Large intestine (tissue), 3 donors: ENCODE measurements around the gene ARRB1. TPM values are rescaled to one million over a fixed set of nuclear protein-coding genes. Genes with fewer than 3 reads are reported as not detected.
"Not testable (repeated sequence)": the region's sequence is repeated elsewhere in the genome, so short reads cannot be mapped to it uniquely, and the experiment has no call there.

ENCODE experiments used
- DNase-seq, 2 donors: peaks; one replicate each; pipeline versions ENCODE4 v3.0.0 to v3.0.0-alpha.2; 2013
- H3K27ac ChIP-seq: one replicate; pipeline ENCODE4 v1.5.1; 2013; ENCODE audit warnings: low read length
- H3K27me3 ChIP-seq: 2 replicates; pipeline ENCODE4 v1.6.1; 2013; ENCODE audit warnings: low read length; ENCODE audit not compliant: control insufficient read depth, insufficient read depth
- H3K36me3 ChIP-seq: 2 replicates; pipeline ENCODE4 v1.6.1; 2013; ENCODE audit warnings: low read length; ENCODE audit not compliant: control insufficient read depth, insufficient read depth
- H3K4me1 ChIP-seq: one replicate; pipeline ENCODE4 v1.6.1; 2013; ENCODE audit warnings: low read length; ENCODE audit not compliant: control insufficient read depth, insufficient read depth
- H3K4me3 ChIP-seq: one replicate; pipeline ENCODE4 v1.5.1; 2013; ENCODE audit warnings: low read length
- H3K9me3 ChIP-seq: one replicate; pipeline ENCODE4 v1.6.1; 2013; ENCODE audit warnings: mild to moderate bottlenecking, low read depth, low read length, moderate library complexity; ENCODE audit not compliant: control insufficient read depth
- WGBS: methylation state at CpG from one replicate; pipeline ENCODE4 v1.1.5; 2013; ENCODE audit warnings: low lambda C conversion rate; ENCODE audit not compliant: insufficient coverage; 5-methylcytosine and 5-hydroxymethylcytosine counted together
- polyA plus RNA-seq: library from polyadenylated mRNA; unstranded; fragments of 120-200 nt; gene quantifications from one replicate; pipeline ENCODE4 v1.2.1, GENCODE V29; 2013

The ARRB1 gene
- polyA plus RNA-seq, 1 donor = 26.9 TPM

GRCh38 chr11:75277211-75277805, 74.2 kb downstream of the ARRB1 start:
- no peak overlapping the region for H3K4me3 ChIP-seq
- H3K27ac ChIP-seq = no peak overlapping the region
- no peaks in the 10 kb centered on the region for H3K27me3 ChIP-seq
- peaks cover 75% of the 10 kb centered on the region for H3K36me3 ChIP-seq
- H3K4me1 ChIP-seq = peaks cover 16% of the 10 kb centered on the region
- DNase-seq = no peak
- no CpG with 5 or more reads among the region's 11 CpGs for WGBS
- H3K9me3 ChIP-seq = no peaks in the 10 kb centered on the region

DNA sequence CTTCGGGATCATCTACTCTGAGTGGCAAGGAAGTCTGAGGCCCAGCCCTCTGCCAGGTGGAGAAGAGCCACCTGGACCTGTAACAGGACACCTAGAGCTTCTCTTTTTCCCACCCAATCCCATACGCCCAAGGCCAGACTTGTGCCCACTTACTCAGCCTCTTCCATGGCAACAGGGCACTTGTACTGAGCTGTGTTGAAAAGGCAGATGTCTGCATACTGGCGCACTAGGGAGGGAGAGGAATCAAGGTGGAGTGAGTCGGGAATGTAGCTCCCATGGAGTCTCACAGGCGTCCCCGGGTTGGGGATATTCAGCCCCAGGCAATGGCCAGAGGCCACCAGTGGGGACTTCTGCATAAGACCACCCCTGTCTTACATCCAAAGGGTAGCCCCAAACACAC, 74.8 kb downstream of the ARRB1 start:
- H3K27ac ChIP-seq = no peak overlapping the region
- no peaks in the 10 kb centered on the region for H3K9me3 ChIP-seq
- DNase-seq = no peak
- H3K4me3 ChIP-seq = no peak overlapping the region
- peaks cover 16% of the 10 kb centered on the region for H3K4me1 ChIP-seq
- WGBS = no CpG with 5 or more reads among the region's 6 CpGs
- H3K27me3 ChIP-seq = no peaks in the 10 kb centered on the region
- peaks cover 74% of the 10 kb centered on the region for H3K36me3 ChIP-seq

DNA sequence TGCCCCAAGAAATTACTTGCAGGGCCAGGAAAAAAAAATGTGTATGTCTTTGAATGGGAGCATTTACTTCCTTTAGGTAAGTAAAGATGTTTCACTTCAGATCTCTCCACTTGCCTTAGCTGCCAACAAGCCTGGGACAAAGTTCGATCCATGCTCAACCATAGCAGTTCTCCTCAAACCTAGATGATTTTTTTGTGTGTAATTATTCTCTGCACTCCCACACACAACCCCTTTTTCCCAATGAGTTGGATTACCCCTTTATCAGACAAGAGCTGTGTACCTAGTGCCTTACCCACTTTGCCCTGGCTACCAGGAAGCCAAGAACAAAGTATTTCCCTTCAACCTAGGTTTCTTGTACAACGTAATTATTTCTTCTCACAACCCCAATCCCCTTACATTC, 75.3 kb downstream of the ARRB1 start:
- Histone ChIP-seq H3K4me3 (no peak overlapping the region), H3K27me3 (no peaks in the 10 kb centered on the region), H3K9me3 (no peaks in the 10 kb centered on the region), H3K4me1 (peaks cover 14% of the 10 kb centered on the region), H3K36me3 (peaks cover 73% of the 10 kb centered on the region), H3K27ac (no peak overlapping the region)
- DNase-seq = peak in 1 of 2 donors; percentile 51
- 40% methylated on average over 1 of the region's 2 CpGs for WGBS

GRCh38 chr11:75275581-75275980, 75.9 kb downstream of the ARRB1 start:
- H3K9me3 ChIP-seq = no peaks in the 10 kb centered on the region
- no peak overlapping the region for H3K27ac ChIP-seq
- no peak for DNase-seq
- WGBS = no CpG with 5 or more reads among the region's 6 CpGs
- H3K27me3 ChIP-seq = no peaks in the 10 kb centered on the region
- no peak overlapping the region for H3K4me3 ChIP-seq
- H3K4me1 ChIP-seq = peaks cover 8% of the 10 kb centered on the region
- peaks cover 75% of the 10 kb centered on the region for H3K36me3 ChIP-seq

- not testable (repeated sequence) for H3K4me3 ChIP-seq, H3K4me1 ChIP-seq, H3K9me3 ChIP-seq, H3K27me3 ChIP-seq, DNase-seq, H3K27ac ChIP-seq
- H3K36me3 ChIP-seq = peaks cover 75% of the 10 kb centered on the region
- WGBS = no CpG with 5 or more reads among the region's 3 CpGs
Observed at GRCh38 chr11:75274716-75275115, 76.7 kb downstream of the ARRB1 start.

GRCh38 chr11:75273411-75274391, 77.8 kb downstream of the ARRB1 start:
- H3K4me3 ChIP-seq = no peak overlapping the region
- DNase-seq = no peak
- no peak overlapping the region for H3K27ac ChIP-seq
- peaks cover 4% of the 10 kb centered on the region for H3K4me1 ChIP-seq
- H3K36me3 ChIP-seq = peaks cover 77% of the 10 kb centered on the region
- WGBS = no CpG with 5 or more reads among the region's 15 CpGs
- no peaks in the 10 kb centered on the region for H3K27me3 ChIP-seq
- no peaks in the 10 kb centered on the region for H3K9me3 ChIP-seq

DNA sequence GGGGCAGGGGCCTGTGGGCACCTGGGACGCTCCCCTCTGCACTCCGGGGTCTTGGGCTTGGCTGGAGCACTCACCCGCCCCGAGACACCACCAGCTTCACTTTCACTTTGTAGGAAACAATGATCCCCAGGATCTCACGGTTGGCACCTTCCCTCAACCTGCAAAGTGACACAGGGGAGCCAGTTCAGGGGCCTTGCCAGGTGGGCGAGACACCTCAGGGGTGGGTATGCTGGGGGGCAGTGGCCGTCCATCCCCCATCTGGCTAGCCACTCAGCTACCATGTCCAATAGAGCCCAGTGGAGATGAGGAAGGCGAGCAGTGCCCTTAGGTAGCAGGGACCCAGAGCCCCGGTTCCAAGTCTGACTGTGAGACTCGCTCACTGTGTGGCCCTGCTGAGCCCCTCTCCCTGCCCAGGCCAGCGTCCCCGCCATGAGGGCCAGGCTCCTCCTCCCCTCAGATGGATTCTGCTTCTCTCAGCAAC, 78.6 kb downstream of the ARRB1 start:
- Histone ChIP-seq H3K4me1 (peaks cover 4% of the 10 kb centered on the region), H3K9me3 (no peaks in the 10 kb centered on the region), H3K27me3 (no peaks in the 10 kb centered on the region), H3K27ac (no peak overlapping the region), H3K36me3 (peaks cover 73% of the 10 kb centered on the region), H3K4me3 (no peak overlapping the region)
- DNase-seq = no peak
- no CpG with 5 or more reads among the region's 12 CpGs for WGBS

GRCh38 chr11:75272391-75272790, 79.1 kb downstream of the ARRB1 start:
- Histone ChIP-seq H3K4me1 (peaks cover 4% of the 10 kb centered on the region), H3K4me3 (no peak overlapping the region), H3K27me3 (no peaks in the 10 kb centered on the region), H3K36me3 (peaks cover 70% of the 10 kb centered on the region), H3K27ac (no peak overlapping the region), H3K9me3 (no peaks in the 10 kb centered on the region)
- DNase-seq = no peak
- whole genome bisulfite sequencing = 94% methylated on average over 3 of the region's 5 CpGs

- no peak for DNase-seq
- no peaks in the 10 kb centered on the region for H3K9me3 ChIP-seq
- H3K4me1 ChIP-seq = peaks cover 4% of the 10 kb centered on the region
- WGBS = no CpG with 5 or more reads among the region's 6 CpGs
- no peaks in the 10 kb centered on the region for H3K27me3 ChIP-seq
- peaks cover 70% of the 10 kb centered on the region for H3K36me3 ChIP-seq
- H3K4me3 ChIP-seq = no peak overlapping the region
- H3K27ac ChIP-seq = no peak overlapping the region
Observed at GRCh38 chr11:75271730-75272129, 79.7 kb downstream of the ARRB1 start.

GRCh38 chr11:75270896-75271418, 80.5 kb downstream of the ARRB1 start:
- WGBS = no CpG with 5 or more reads among the region's 3 CpGs
- DNase-seq = no peak
- Histone ChIP-seq H3K4me3 (no peak overlapping the region), H3K9me3 (no peaks in the 10 kb centered on the region), H3K36me3 (peaks cover 71% of the 10 kb centered on the region), H3K4me1 (peaks cover 4% of the 10 kb centered on the region), H3K27ac (no peak overlapping the region), H3K27me3 (no peaks in the 10 kb centered on the region)
